B cell (primary cell): ENCODE measurements around the gene PALLD. TPM values are rescaled to one million over a fixed set of nuclear protein-coding genes. Genes with fewer than 3 reads are reported as not detected.

Source experiments
- ATAC-seq: fragments of 200-7000 bp; cut with Tn5 transposase; one replicate; pipeline ENCODE4 v1.10.0; 2021; ENCODE audit warnings: low read depth, mild to moderate bottlenecking, moderate number of reproducible peaks, moderate library complexity
- CTCF ChIA-PET: fragments of 350-600 bp; sonication (Branson Sonifier 250); formaldehyde crosslinking; loops from one replicate; lab custom pipeline; 2021; ENCODE audit warnings: antibody characterized with exemption, inconsistent platforms; lab: Charles Lee
- POLR2A ChIA-PET: fragments of 350-600 bp; sonication (Branson Sonifier 250); formaldehyde crosslinking; loops from one replicate; lab custom pipeline; 2021; ENCODE audit warnings: antibody characterized with exemption; lab: Charles Lee
- DNase-seq: peaks from one replicate; pipeline ENCODE4 v3.0.0; 2013
- H2AFZ ChIP-seq: 2 replicates; pipeline ENCODE4 v1.6.1; 2012; ENCODE audit warnings: mild to moderate bottlenecking, low read depth, low read length; ENCODE audit not compliant: insufficient read depth, poor library complexity, severe bottlenecking
- H3K27ac ChIP-seq, 2 donors: 1 replicate in 1 of 2; 2 replicates in 1 of 2; pipeline ENCODE4 v1.5.1; 2012 to 2013; ENCODE audit warnings: low read length in 2 of 2, mild to moderate bottlenecking in 2 of 2, moderate library complexity in 1 of 2
- H3K27me3 ChIP-seq, 4 experiments: fragments of 200-600 bp in 1 of 4; sonication (generic) in 1 of 4; replicated peaks in 1 of 4; 1 replicate in 2 of 4; 2 replicates in 2 of 4; pipeline versions ENCODE4 v1.6.1 to v1.7.0; 2013 to 2016; ENCODE audit warnings: low read length in 3 of 4, mild to moderate bottlenecking in 2 of 4, mixed read lengths in 1 of 4, moderate library complexity in 1 of 4; ENCODE audit not compliant: insufficient read depth in 4 of 4, control insufficient read depth in 3 of 4; ENCODE audit errors: control extremely low read depth in 1 of 4
- H3K36me3 ChIP-seq, 2 experiments: replicated peaks in 1 of 2; 1 replicate in 1 of 2; 2 replicates in 1 of 2; pipeline versions ENCODE4 v1.6.1 to v1.7.1; 2013; ENCODE audit warnings: low read length in 1 of 2; ENCODE audit not compliant: insufficient read depth in 2 of 2, control insufficient read depth in 1 of 2; ENCODE audit errors: control extremely low read depth in 1 of 2, extremely low read depth in 1 of 2
- H3K4me1 ChIP-seq, 2 donors: fragments of 200-600 bp in 1 of 2; sonication (generic) in 1 of 2; 1 replicate in 1 of 2; 2 replicates in 1 of 2; pipeline versions ENCODE4 v1.5.1 to v1.6.1; 2013 to 2017; ENCODE audit warnings: low read length in 2 of 2; ENCODE audit not compliant: control insufficient read depth in 2 of 2, insufficient read depth in 2 of 2
- H3K4me2 ChIP-seq: replicated peaks from 2 replicates; pipeline ENCODE3; 2012; ENCODE audit warnings: mild to moderate bottlenecking, low read depth, low read length; ENCODE audit not compliant: poor library complexity, severe bottlenecking
- H3K4me3 ChIP-seq, 5 experiments: fragments of 200-600 bp in 1 of 5; sonication (generic) in 1 of 5; 1 replicate in 3 of 5; 2 replicates in 2 of 5; pipeline versions ENCODE4 v1.5.1 to v1.7.0; 2011 to 2016; ENCODE audit warnings: low read length in 4 of 5, mild to moderate bottlenecking in 4 of 5, low read depth in 2 of 5, control low read depth in 1 of 5, moderate library complexity in 1 of 5; ENCODE audit not compliant: insufficient read depth in 1 of 5; ENCODE audit errors: control extremely low read depth in 1 of 5, extremely low read depth in 1 of 5
- H3K79me2 ChIP-seq: fragments of 200-600 bp; sonication (generic); one replicate; pipeline ENCODE4 v1.6.0; 2016; ENCODE audit warnings: low read length; ENCODE audit not compliant: control insufficient read depth, insufficient read depth
- H3K9ac ChIP-seq: fragments of 200-600 bp; sonication (generic); 2 replicates; pipeline ENCODE4 v1.6.1; 2017; ENCODE audit warnings: mild to moderate bottlenecking, low read length, moderate library complexity
- H3K9me3 ChIP-seq, 3 donors: one replicate each; pipeline versions ENCODE4 v1.6.1 to v1.7.1; 2013; ENCODE audit warnings: low read length in 2 of 3; ENCODE audit not compliant: control insufficient read depth in 2 of 3, insufficient read depth in 1 of 3; ENCODE audit errors: control extremely low read depth in 1 of 3
- H4K20me1 ChIP-seq: 2 replicates; pipeline ENCODE4 v1.6.0; 2012; ENCODE audit warnings: mild to moderate bottlenecking, low read length; ENCODE audit not compliant: insufficient read depth, control insufficient read depth, poor library complexity, severe bottlenecking
- H3K27ac Mint-ChIP-seq: one replicate; pipeline ENCODE4 v1.8.0; 2021; ENCODE audit warnings: mixed read lengths
- H3K27me3 Mint-ChIP-seq: one replicate; pipeline ENCODE4 v1.8.0; 2021; ENCODE audit warnings: mixed read lengths
- H3K4me1 Mint-ChIP-seq: one replicate; pipeline ENCODE4 v1.8.0; 2021; ENCODE audit warnings: mixed read lengths
- H3K4me3 Mint-ChIP-seq: one replicate; pipeline ENCODE4 v1.8.0; 2021; ENCODE audit warnings: mixed read lengths
- H3K9me3 Mint-ChIP-seq: one replicate; pipeline ENCODE4 v1.8.0; 2022; ENCODE audit warnings: mixed read lengths; ENCODE audit not compliant: insufficient read depth
- EZH2 ChIP-seq: IDR thresholded peaks from 2 replicates; pipeline ENCODE4 v1.6.1; 2012; ENCODE audit warnings: borderline replicate concordance, low read depth, mild to moderate bottlenecking, moderate library complexity, low read length; ENCODE audit not compliant: insufficient read depth, poor library complexity, severe bottlenecking
- WGBS: methylation state at CpG from one replicate; pipeline ENCODE4 v1.1.5; 2013; ENCODE audit warnings: missing lambda C conversion rate; ENCODE audit not compliant: insufficient coverage; 5-methylcytosine and 5-hydroxymethylcytosine counted together
- intact Hi-C: fragments of 100-400 bp; cut with micrococcal nuclease; formaldehyde crosslinking; loops from one replicate; pipeline ENCODE4 v1.10.0; 2022
- polyA plus RNA-seq: library from polyadenylated mRNA; depleted of rRNA; stranded (reverse); fragments of >200 nt; gene quantifications from 2 replicates; pipeline ENCODE4 v1.2.3, GENCODE V29; 2012
- total RNA-seq, 2 donors: library from RNA; stranded (reverse); fragments of 120-200 nt in 1 of 2; gene quantifications; 1 replicate in 1 of 2; 2 replicates in 1 of 2; pipeline versions ENCODE4 v1.2.3 to v1.2.4, GENCODE V29; 2013 to 2022
- TF ChIP-seq, protein P1 (sequence below): fragments of 200-600 bp; IDR thresholded peaks from one replicate; pipeline ENCODE4 v1.8.0; 2022; ENCODE audit warnings: antibody characterized with exemption, mild to moderate bottlenecking

PALLD gene
- total and polyA plus RNA-seq, 2 donors (not counting 1 experiment from before 2014, with no cell fraction given): 0.63 to 0.71 TPM

DNA sequence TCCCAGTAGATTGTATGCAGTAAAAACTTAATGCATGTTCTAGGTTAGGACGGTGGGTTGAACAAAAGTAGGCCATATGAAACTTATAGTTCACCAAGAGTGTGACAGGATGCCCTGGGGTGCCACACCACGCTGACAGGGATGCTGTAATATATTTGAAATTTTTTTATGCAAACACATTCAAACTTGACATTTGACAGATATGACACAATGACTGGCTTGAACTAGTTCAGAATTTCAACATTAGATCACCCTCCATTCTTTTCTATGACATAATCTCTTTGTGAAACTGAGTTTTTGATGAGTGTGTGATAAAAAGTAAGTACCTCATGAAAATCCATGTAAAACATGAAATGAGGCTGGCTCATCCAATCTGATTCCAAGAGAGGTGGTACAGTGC is 198.4 kb downstream of the PALLD start:
- TF ChIP-seq EZH2: no peak
- TF ChIP-seq, protein P1, sequence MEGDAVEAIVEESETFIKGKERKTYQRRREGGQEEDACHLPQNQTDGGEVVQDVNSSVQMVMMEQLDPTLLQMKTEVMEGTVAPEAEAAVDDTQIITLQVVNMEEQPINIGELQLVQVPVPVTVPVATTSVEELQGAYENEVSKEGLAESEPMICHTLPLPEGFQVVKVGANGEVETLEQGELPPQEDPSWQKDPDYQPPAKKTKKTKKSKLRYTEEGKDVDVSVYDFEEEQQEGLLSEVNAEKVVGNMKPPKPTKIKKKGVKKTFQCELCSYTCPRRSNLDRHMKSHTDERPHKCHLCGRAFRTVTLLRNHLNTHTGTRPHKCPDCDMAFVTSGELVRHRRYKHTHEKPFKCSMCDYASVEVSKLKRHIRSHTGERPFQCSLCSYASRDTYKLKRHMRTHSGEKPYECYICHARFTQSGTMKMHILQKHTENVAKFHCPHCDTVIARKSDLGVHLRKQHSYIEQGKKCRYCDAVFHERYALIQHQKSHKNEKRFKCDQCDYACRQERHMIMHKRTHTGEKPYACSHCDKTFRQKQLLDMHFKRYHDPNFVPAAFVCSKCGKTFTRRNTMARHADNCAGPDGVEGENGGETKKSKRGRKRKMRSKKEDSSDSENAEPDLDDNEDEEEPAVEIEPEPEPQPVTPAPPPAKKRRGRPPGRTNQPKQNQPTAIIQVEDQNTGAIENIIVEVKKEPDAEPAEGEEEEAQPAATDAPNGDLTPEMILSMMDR: no peak
- intact Hi-C loops: no loop called here
- Histone ChIP-seq H3K4me1 (no peaks in the 10 kb centered on the region), H3K27me3 (no peaks in the 10 kb centered on the region), H4K20me1 (no peaks in the 10 kb centered on the region), H3K4me3 (no peak overlapping the region), H3K79me2 (no peaks in the 10 kb centered on the region), H2AFZ (no peak overlapping the region), H3K27ac (no peak overlapping the region), H3K9me3 (no peaks in the 10 kb centered on the region), H3K9ac (no peak overlapping the region), H3K36me3 (no peaks in the 10 kb centered on the region), H3K4me2 (no peak overlapping the region)
- no peak overlapping the region for H3K27ac Mint-ChIP-seq
- DNase-seq (no peak), ATAC-seq (no peak)
- ChIA-PET CTCF (no interaction called here), POLR2A (no interaction called here)
- H3K4me3 Mint-ChIP-seq: no peak overlapping the region
- no peaks in the 10 kb centered on the region for H3K4me1 Mint-ChIP-seq
- WGBS: 80% methylated on average over 1 of the region's 2 CpGs
- H3K9me3 Mint-ChIP-seq: no peaks in the 10 kb centered on the region
- peaks cover 6% of the 10 kb centered on the region for H3K27me3 Mint-ChIP-seq

DNA sequence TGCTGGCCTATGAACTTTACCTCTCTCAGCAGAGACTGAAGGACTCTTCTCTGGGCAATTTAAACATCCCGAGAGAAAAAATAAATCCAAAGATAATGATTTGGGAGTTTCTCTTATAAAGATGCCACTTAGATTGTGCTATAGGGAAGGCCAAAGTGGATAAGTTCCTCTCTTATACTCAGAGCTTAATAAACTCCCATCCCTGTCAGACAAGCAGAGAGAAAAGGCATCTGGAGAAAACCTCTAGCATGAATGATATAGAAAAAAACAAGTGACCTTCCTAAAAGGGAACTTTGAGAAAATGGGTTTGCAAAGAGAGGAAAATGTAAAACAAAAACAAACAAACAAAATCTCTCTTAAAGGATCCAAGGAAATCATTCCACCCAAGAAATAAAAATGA is 199.4 kb downstream of the PALLD start:
- Histone ChIP-seq H3K4me1 (no peaks in the 10 kb centered on the region), H3K36me3 (no peaks in the 10 kb centered on the region), H3K9ac (no peak overlapping the region), H3K9me3 (no peaks in the 10 kb centered on the region), H3K79me2 (no peaks in the 10 kb centered on the region), H3K27ac (no peak overlapping the region), H3K27me3 (no peaks in the 10 kb centered on the region), H3K4me3 (no peak overlapping the region), H3K4me2 (no peak overlapping the region), H2AFZ (no peak overlapping the region), H4K20me1 (no peaks in the 10 kb centered on the region)
- ChIA-PET CTCF (no interaction called here), POLR2A (no interaction called here)
- no CpG with 5 or more reads among the region's 1 CpG for WGBS
- no peak for TF ChIP-seq EZH2
- TF ChIP-seq, protein P1: no peak
- peaks cover 6% of the 10 kb centered on the region for H3K27me3 Mint-ChIP-seq
- intact Hi-C loops: no loop called here
- H3K9me3 Mint-ChIP-seq: no peaks in the 10 kb centered on the region
- H3K4me1 Mint-ChIP-seq: no peaks in the 10 kb centered on the region
- no peak overlapping the region for H3K27ac Mint-ChIP-seq
- ATAC-seq (no peak), DNase-seq (no peak)
- H3K4me3 Mint-ChIP-seq: no peak overlapping the region
